OCI-M2 (cell line): ENCODE results near the gene IGF1R.

ENCODE experiments used
- DNase-seq: peaks from one replicate; lab custom pipeline; 2025; ENCODE audit not compliant: unreplicated experiment; lab: John Stamatoyannopoulos, UW

Gene IGF1R

GRCh38 chr15:98724048-98724447 is 75.7 kb downstream of the IGF1R start:
- DNase-seq: no peak

- no peak for DNase-seq
Measured at GRCh38 chr15:98724494-98724893, 76.2 kb downstream of the IGF1R start.

- no peak for DNase-seq
Measured at GRCh38 chr15:98725874-98726273, 77.5 kb downstream of the IGF1R start.

GRCh38 chr15:98727115-98728040 is 79.0 kb downstream of the IGF1R start:
- no peak for DNase-seq

- DNase-seq: no peak
Measured at GRCh38 chr15:98728082-98728810, 79.9 kb downstream of the IGF1R start.

GRCh38 chr15:98728811-98729160 is 80.4 kb downstream of the IGF1R start:
- DNase-seq: no peak

- no peak for DNase-seq
Measured at GRCh38 chr15:98729446-98730042, 81.2 kb downstream of the IGF1R start.

- no peak for DNase-seq
Measured at GRCh38 chr15:98730860-98731711, 82.7 kb downstream of the IGF1R start.

GRCh38 chr15:98731712-98732450 is 83.5 kb downstream of the IGF1R start:
- no peak for DNase-seq

GRCh38 chr15:98733098-98733497 is 84.8 kb downstream of the IGF1R start:
- no peak for DNase-seq

GRCh38 chr15:98734466-98735199 is 86.3 kb downstream of the IGF1R start:
- DNase-seq: no peak

GRCh38 chr15:98735304-98735703 is 87.0 kb downstream of the IGF1R start:
- no peak for DNase-seq

GRCh38 chr15:98735895-98736617 is 87.7 kb downstream of the IGF1R start:
- DNase-seq: no peak

GRCh38 chr15:98737159-98737558 is 88.8 kb downstream of the IGF1R start:
- no peak for DNase-seq

GRCh38 chr15:98737721-98738120 is 89.4 kb downstream of the IGF1R start:
- DNase-seq: no peak

GRCh38 chr15:98738689-98739401 is 90.5 kb downstream of the IGF1R start:
- DNase-seq: no peak

GRCh38 chr15:98740295-98740694 is 92.0 kb downstream of the IGF1R start:
- no peak for DNase-seq

- DNase-seq: no peak
Measured at GRCh38 chr15:98740963-98741362, 92.6 kb downstream of the IGF1R start.
